Kidney (tissue), 14 donors: ENCODE data around the gene PRSS1. TPM values are rescaled to one million over a fixed set of nuclear protein-coding genes. Genes with fewer than 3 reads are reported as not detected.

Source experiments
- DNase-seq, 5 donors: peaks; one replicate each; pipeline ENCODE4 v3.0.0-alpha.2; 2013 to 2020
- FAIRE-seq: peaks from 2 replicates; lab custom pipeline; 2012; peaks lifted over from hg19 to GRCh38; lab: Jason Lieb, UNC
- H3K27ac ChIP-seq, 2 donors: one replicate each; pipeline ENCODE4 v1.7.0; 2013; ENCODE audit warnings: low read depth in 2 of 2, low read length in 2 of 2, inconsistent platforms in 1 of 2
- H3K27me3 ChIP-seq: one replicate; pipeline ENCODE4 v1.7.1; 2013; ENCODE audit warnings: low read length, inconsistent platforms; ENCODE audit not compliant: control insufficient read depth, insufficient read depth
- H3K36me3 ChIP-seq, 3 donors: one replicate each; pipeline versions ENCODE4 v1.7.0 to v1.7.1; 2013; ENCODE audit warnings: low read length in 3 of 3, control low read depth in 1 of 3, inconsistent platforms in 1 of 3; ENCODE audit not compliant: insufficient read depth in 3 of 3, control insufficient read depth in 2 of 3
- H3K4me1 ChIP-seq, 3 donors: one replicate each; pipeline versions ENCODE4 v1.7.0 to v1.7.1; 2013; ENCODE audit warnings: low read length in 3 of 3, inconsistent platforms in 1 of 3, low read depth in 1 of 3; ENCODE audit not compliant: control insufficient read depth in 2 of 3, insufficient read depth in 2 of 3
- H3K4me3 ChIP-seq, 3 donors: one replicate each; pipeline versions ENCODE4 v1.7.0 to v1.8.1; 2013; ENCODE audit warnings: low read length in 3 of 3, control low read depth in 1 of 3, inconsistent platforms in 1 of 3
- H3K9ac ChIP-seq, 3 donors: one replicate each; pipeline versions ENCODE4 v1.7.0 to v1.7.1; 2013; ENCODE audit warnings: low read length in 3 of 3, control low read depth in 1 of 3, inconsistent platforms in 1 of 3
- H3K9me3 ChIP-seq, 3 donors: one replicate each; pipeline versions ENCODE4 v1.7.0 to v1.7.1; 2013; ENCODE audit warnings: low read length in 3 of 3, control low read depth in 1 of 3, inconsistent platforms in 1 of 3; ENCODE audit not compliant: control insufficient read depth in 2 of 3, insufficient read depth in 1 of 3
- CTCF ChIP-seq: IDR thresholded peaks from 3 replicates; pipeline ENCODE4 v1.5.1; 2012; ENCODE audit warnings: mild to moderate bottlenecking, moderate library complexity, borderline replicate concordance; ENCODE audit not compliant: insufficient read depth; ENCODE audit errors: extremely low read depth
- intact Hi-C: fragments of 100-400 bp; cut with DNase I; formaldehyde crosslinking; loops from one replicate; pipeline ENCODE4 v1.11.1; 2022
- polyA plus RNA-seq: library from polyadenylated mRNA; stranded (reverse); fragments of 350-450 nt; fragmentation: Illumina TruSeq; extraction: RNeasy Lipid Tissue Mini Kit (QIAGEN cat#74804); gene quantifications from one replicate; pipeline ENCODE4 v1.2.3, GENCODE V29; 2014; ENCODE audit warnings: low read depth, low replicate concordance; ENCODE audit not compliant: insufficient read depth
- total RNA-seq: library from RNA; stranded (reverse); fragmentation: NEBNext Ultra II Directional; extraction: Animal tissue kit (Norgen Biotek cat#: 25700); gene quantifications from one replicate; pipeline ENCODE4 v1.2.1, GENCODE V29; 2021
- donor health status: control.
- donor health status: control.
- donor health status: control.
- donor health status: control.
- donor health status: control.
- donor health status: DM: yes; HTN: yes; CAD: no.
- donor health status: Normal renal cell carcinoma (clear cell type).

Gene PRSS1
- total and polyA plus RNA-seq, 2 donors from 2014 or later: not detected

- H3K4me3 ChIP-seq: no peak overlapping the region
- TF ChIP-seq CTCF: no peak
- no peaks in the 10 kb centered on the region for H3K9me3 ChIP-seq
- FAIRE-seq: no peak
- no peaks in the 10 kb centered on the region for H3K36me3 ChIP-seq
- H3K27ac ChIP-seq: no peak overlapping the region
- DNase-seq: no peak
- H3K27me3 ChIP-seq: no peaks in the 10 kb centered on the region
- no peaks in the 10 kb centered on the region for H3K4me1 ChIP-seq
- H3K9ac ChIP-seq: no peak overlapping the region
- intact Hi-C loops: no loop called here
Measured at GRCh38 chr7:142788303-142789289, 39.3 kb downstream of the PRSS1 start.

GRCh38 chr7:142789441-142789840 lies 40.2 kb downstream of the PRSS1 start:
- Histone ChIP-seq H3K36me3 (no peaks in the 10 kb centered on the region), H3K4me1 (no peaks in the 10 kb centered on the region), H3K27ac (no peak overlapping the region), H3K4me3 (no peak overlapping the region), H3K27me3 (no peaks in the 10 kb centered on the region), H3K9me3 (no peaks in the 10 kb centered on the region), H3K9ac (no peak overlapping the region)
- DNase-seq (no peak), FAIRE-seq (no peak)
- intact Hi-C loops: no loop called here
- TF ChIP-seq CTCF: no peak

- Histone ChIP-seq H3K27ac (no peak overlapping the region), H3K27me3 (no peaks in the 10 kb centered on the region), H3K36me3 (no peaks in the 10 kb centered on the region), H3K4me1 (no peaks in the 10 kb centered on the region), H3K9ac (no peak overlapping the region), H3K4me3 (no peak overlapping the region), H3K9me3 (no peaks in the 10 kb centered on the region)
- no peak for TF ChIP-seq CTCF
- DNase-seq: no peak
- intact Hi-C loops: no loop called here
- FAIRE-seq: no peak
Measured at GRCh38 chr7:142790056-142790455, 40.8 kb downstream of the PRSS1 start.
